ENCODE results near the gene DISP2.

The DISP2 gene

GRCh38 chr15:40338921-40339620, 18.9 kb upstream of the DISP2 start:
- ChIA-PET CTCF (interaction anchor here (1.1 to 4.3 kb wide), 4 partner anchors 12 to 60 kb away, joined by 3 to 37 read pairs (median 14); partner anchors contain the start of gene INAFM2), POLR2A (interaction anchor here (1.1 to 2.0 kb wide), 3 partner anchors 16 to 101 kb away, joined by 3 to 6 read pairs (median 6); partner anchors contain the start of genes BAHD1 and INAFM2)
- no peak for TF ChIP-seq ELF4 (IDR thresholded peaks at IDR 0.05)
- TF ChIP-seq, protein P1, sequence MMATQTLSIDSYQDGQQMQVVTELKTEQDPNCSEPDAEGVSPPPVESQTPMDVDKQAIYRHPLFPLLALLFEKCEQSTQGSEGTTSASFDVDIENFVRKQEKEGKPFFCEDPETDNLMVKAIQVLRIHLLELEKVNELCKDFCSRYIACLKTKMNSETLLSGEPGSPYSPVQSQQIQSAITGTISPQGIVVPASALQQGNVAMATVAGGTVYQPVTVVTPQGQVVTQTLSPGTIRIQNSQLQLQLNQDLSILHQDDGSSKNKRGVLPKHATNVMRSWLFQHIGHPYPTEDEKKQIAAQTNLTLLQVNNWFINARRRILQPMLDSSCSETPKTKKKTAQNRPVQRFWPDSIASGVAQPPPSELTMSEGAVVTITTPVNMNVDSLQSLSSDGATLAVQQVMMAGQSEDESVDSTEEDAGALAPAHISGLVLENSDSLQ (IDR thresholded peaks at IDR 0.05): no peak
- DNase-seq (ENCODE audit: extremely low spot score): no peak

GRCh38 chr15:40339621-40339945, 18.4 kb upstream of the DISP2 start:
- DNase-seq (ENCODE audit: extremely low spot score): no peak
- POLR2A ChIA-PET: interaction anchor here (1.1 to 1.6 kb wide), 4 partner anchors 11 to 555 kb away, joined by 3 to 6 read pairs (median 4); partner anchors contain the start of genes BAHD1 and VPS18
- CTCF ChIA-PET: interaction anchor here (1.0 to 1.4 kb wide), 5 partner anchors 17 to 82 kb away, joined by 3 to 6 read pairs (median 3); partner anchors contain the start of gene IVD
- no peak for TF ChIP-seq LEF1 (IDR thresholded peaks at IDR 0.05; ENCODE audit: borderline replicate concordance)
- TF ChIP-seq TARDBP (IDR thresholded peaks at IDR 0.05): no peak
- TF ChIP-seq ZNF384 (IDR thresholded peaks at IDR 0.05): no peak

- POLR2A ChIA-PET: interaction anchor here (0.7 to 1.6 kb wide), 8 partner anchors 12 to 554 kb away, joined by 3 to 6 read pairs (median 3); partner anchors contain the start of genes BAHD1, DISP2, INAFM2 and VPS18
- TF ChIP-seq TARDBP (IDR thresholded peaks at IDR 0.05): no peak
- DNase-seq (ENCODE audit: extremely low spot score): no peak
- CTCF ChIA-PET: interaction anchor here (0.6 to 1.6 kb wide), 7 partner anchors 17 to 283 kb away, joined by 3 to 6 read pairs (median 3); partner anchors contain the start of gene IVD
Observed at GRCh38 chr15:40340038-40340739, 17.8 kb upstream of the DISP2 start.

DNA sequence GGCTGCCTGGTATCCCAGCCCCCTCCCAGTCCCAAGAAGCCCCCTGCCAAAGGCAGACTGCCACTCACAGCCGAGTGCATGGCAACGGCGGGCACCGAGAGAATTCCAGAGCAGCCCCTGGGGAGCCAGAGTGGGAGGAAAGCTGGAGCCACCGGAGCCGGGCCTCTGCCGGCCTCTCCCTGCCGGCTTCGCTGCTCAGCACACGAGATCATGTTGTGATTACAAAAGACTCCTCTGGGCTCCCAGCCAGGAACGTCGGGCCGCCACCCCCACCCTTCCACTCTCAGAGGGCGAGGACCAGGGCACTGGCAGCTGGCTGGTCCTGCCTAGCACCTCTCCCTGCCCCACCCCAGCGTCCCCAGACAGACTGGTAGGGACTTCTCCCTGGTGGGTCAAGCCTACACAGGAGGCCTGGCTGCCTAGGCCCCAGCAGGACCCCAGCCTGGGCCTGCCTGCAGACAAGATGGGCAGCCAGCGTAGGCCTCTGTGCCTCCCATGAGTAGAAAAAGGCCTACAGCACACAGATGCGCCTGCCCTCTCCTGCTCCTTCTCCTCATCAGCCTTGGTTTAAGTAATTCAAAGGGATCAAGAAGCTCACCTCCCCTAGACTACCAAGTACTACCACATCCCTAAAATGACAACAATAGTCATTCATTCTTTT, 17.1 kb upstream of the DISP2 start, which contains the start of gene CCDC9B:
TSS of gene CCDC9B (minus strand) at position 200 of the 661 bp plus-strand sequence. CDS start at position 80, 120 bp downstream.
- peak; percentile 33 for DNase-seq (ENCODE audit: extremely low spot score)

DNA sequence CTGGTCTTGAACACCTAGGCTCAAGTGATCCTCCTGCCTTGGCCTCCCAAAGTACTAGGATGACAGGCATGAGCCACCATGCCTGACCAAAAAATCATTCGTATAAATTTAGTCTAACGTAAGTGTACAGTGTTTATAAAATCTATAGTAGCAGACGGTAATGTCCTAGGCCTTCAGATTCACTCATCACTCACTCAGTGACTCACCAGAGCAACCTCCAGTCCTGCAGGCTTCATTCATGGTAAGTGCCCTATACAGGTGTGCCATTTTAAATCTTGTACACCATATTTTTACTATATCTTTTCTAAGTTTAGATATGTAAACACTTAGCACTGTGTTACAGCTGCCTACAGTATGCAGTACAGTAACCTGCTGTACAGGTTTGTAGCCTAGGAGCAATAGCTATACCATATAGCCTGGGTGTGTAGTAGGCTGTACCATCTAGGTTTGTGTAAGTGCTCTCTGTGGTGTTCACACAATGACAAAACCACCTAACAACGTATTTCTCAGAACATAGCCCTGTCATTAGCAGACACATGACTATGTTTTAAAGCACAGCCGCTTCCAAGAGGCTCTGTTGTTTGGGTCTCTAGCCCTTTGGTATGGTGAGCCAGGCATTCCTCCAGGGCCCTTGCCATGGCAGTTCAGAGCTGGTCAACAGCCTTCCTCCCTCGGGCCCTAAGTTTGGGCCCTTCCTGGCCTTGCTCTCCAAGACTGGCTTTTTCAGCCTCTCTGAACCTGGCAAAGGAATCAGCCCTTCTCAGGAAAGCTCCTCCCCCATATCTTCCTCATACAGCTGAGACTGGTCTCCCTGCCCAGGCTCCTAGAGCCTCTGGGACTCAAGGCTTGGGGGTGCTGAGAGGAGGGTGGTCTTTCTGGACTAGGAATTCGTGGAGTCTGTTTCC, 15.4 kb upstream of the DISP2 start:
- no peak for DNase-seq (ENCODE audit: extremely low spot score)
- POLR2A ChIA-PET: interaction anchor here (1.0 to 1.1 kb wide), 2 partner anchors 14 to 63 kb away, joined by 3 to 4 read pairs; partner anchors contain the start of gene IVD

More for the DNA sequence above, 17.1 kb upstream of the DISP2 start, which contains the start of gene CCDC9B:
- no peak for TF ChIP-seq FOXA1 (IDR thresholded peaks at IDR 0.05)
- TF ChIP-seq ARNT (IDR thresholded peaks at IDR 0.05): no peak
- TF ChIP-seq, protein P1 (IDR thresholded peaks at IDR 0.05): no peak
- no peak for TF ChIP-seq NFRKB (IDR thresholded peaks at IDR 0.05)
- no peak for TF ChIP-seq LEF1 (IDR thresholded peaks at IDR 0.05; ENCODE audit: borderline replicate concordance)
- TF ChIP-seq ELF4 (IDR thresholded peaks at IDR 0.05): no peak
- TF ChIP-seq FOXM1 (IDR thresholded peaks at IDR 0.05; ENCODE audit: borderline replicate concordance): no peak
- TF ChIP-seq CTBP1 (IDR thresholded peaks at IDR 0.05; ENCODE audit: borderline replicate concordance): no peak
- TF ChIP-seq SUZ12 (IDR thresholded peaks at IDR 0.05): no peak
- POLR2A ChIA-PET: interaction anchor here (0.7 to 1.6 kb wide), 7 partner anchors 12 to 553 kb away, joined by 3 to 5 read pairs (median 3); partner anchors contain the start of genes BAHD1, DISP2, INAFM2 and VPS18
- CTCF ChIA-PET: interaction anchor here (0.6 to 1.6 kb wide), 6 partner anchors 18 to 282 kb away, joined by 3 to 6 read pairs (median 4); partner anchors contain the start of gene IVD

GRCh38 chr15:40343512-40343911, 14.5 kb upstream of the DISP2 start:
- no peak for TF ChIP-seq ELF4 (IDR thresholded peaks at IDR 0.05)
- TF ChIP-seq TARDBP (IDR thresholded peaks at IDR 0.05): no peak
- TF ChIP-seq L3MBTL2 (conservative IDR thresholded peaks at IDR 0.05): no peak
- TF ChIP-seq LEF1 (IDR thresholded peaks at IDR 0.05; ENCODE audit: borderline replicate concordance): no peak
- TF ChIP-seq ZNF384 (IDR thresholded peaks at IDR 0.05): no peak
- ChIA-PET CTCF (interaction anchor here (1.1 to 2.1 kb wide), 3 partner anchors 16 to 78 kb away, joined by 4 to 7 read pairs (median 5); no protein-coding TSS in a partner anchor), POLR2A (interaction anchor here (1.0 to 1.1 kb wide), 2 partner anchors 14 to 62 kb away, joined by 3 to 4 read pairs; partner anchors contain the start of gene IVD)
- no peak for DNase-seq (ENCODE audit: extremely low spot score)

More for the DNA sequence above, 15.4 kb upstream of the DISP2 start:
- no peak for TF ChIP-seq TARDBP (IDR thresholded peaks at IDR 0.05)
- TF ChIP-seq ELF4 (IDR thresholded peaks at IDR 0.05): no peak
- no peak for TF ChIP-seq SP1 (IDR thresholded peaks at IDR 0.05)
- no peak for TF ChIP-seq L3MBTL2 (conservative IDR thresholded peaks at IDR 0.05)
- no peak for TF ChIP-seq SUZ12 (IDR thresholded peaks at IDR 0.05)
- TF ChIP-seq NFRKB (IDR thresholded peaks at IDR 0.05): no peak
- CTCF ChIA-PET: interaction anchor here (1.3 kb wide), 1 partner anchor 26 kb away, joined by 3 read pairs; no protein-coding TSS in a partner anchor
